ENCODE data around the gene CACNA2D4.

The CACNA2D4 gene

GRCh38 chr12:1857821-1858220 lies 60.6 kb downstream of the CACNA2D4 start:
- DNase-seq (ENCODE audit: low read depth in 1 of 2, low spot score in 1 of 2) = no peak
- no peak overlapping the region for H3K27ac ChIP-seq (replicated peaks)
- no peaks in the 10 kb centered on the region for H3K27me3 ChIP-seq (ENCODE audit: insufficient read depth, poor library complexity, severe bottlenecking)
- no peak overlapping the region for H3K4me3 ChIP-seq (replicated peaks; ENCODE audit: insufficient read depth, low read length)
- TF ChIP-seq REST (IDR thresholded peaks at IDR 0.05; ENCODE audit: insufficient replicate concordance, low read depth) = no peak
- no peak for TF ChIP-seq CTCF (IDR thresholded peaks at IDR 0.05; ENCODE audit: insufficient read depth, low read length)
- TF ChIP-seq GABPA (IDR thresholded peaks at IDR 0.05; ENCODE audit: low read depth) = no peak
- TF ChIP-seq SPI1 (IDR thresholded peaks at IDR 0.05; ENCODE audit: borderline replicate concordance, low read depth) = no peak
- TF ChIP-seq POLR2AphosphoS5 (IDR thresholded peaks at IDR 0.05; ENCODE audit: low read depth) = no peak

GRCh38 chr12:1857086-1857485 lies 61.4 kb downstream of the CACNA2D4 start:
- H3K27me3 ChIP-seq (ENCODE audit: insufficient read depth, poor library complexity, severe bottlenecking) = no peaks in the 10 kb centered on the region
- TF ChIP-seq CTCF (IDR thresholded peaks at IDR 0.05; ENCODE audit: insufficient read depth, low read length) (no peak), POLR2AphosphoS5 (IDR thresholded peaks at IDR 0.05; ENCODE audit: low read depth) (no peak), GABPA (IDR thresholded peaks at IDR 0.05; ENCODE audit: low read depth) (no peak), SPI1 (IDR thresholded peaks at IDR 0.05; ENCODE audit: borderline replicate concordance, low read depth) (no peak), REST (IDR thresholded peaks at IDR 0.05; ENCODE audit: insufficient replicate concordance, low read depth) (no peak)
- H3K27ac ChIP-seq (replicated peaks) = no peak overlapping the region
- no peak for DNase-seq (ENCODE audit: low read depth in 1 of 2, low spot score in 1 of 2)
- no peak overlapping the region for H3K4me3 ChIP-seq (replicated peaks; ENCODE audit: insufficient read depth, low read length)

- no peak overlapping the region for H3K27ac ChIP-seq (replicated peaks)
- no peaks in the 10 kb centered on the region for H3K27me3 ChIP-seq (ENCODE audit: insufficient read depth, poor library complexity, severe bottlenecking)
- DNase-seq (ENCODE audit: low read depth in 1 of 2, low spot score in 1 of 2) = peak in 1 of 2 experiments; percentile 9
- TF ChIP-seq SPI1 (IDR thresholded peaks at IDR 0.05; ENCODE audit: borderline replicate concordance, low read depth) (no peak), REST (IDR thresholded peaks at IDR 0.05; ENCODE audit: insufficient replicate concordance, low read depth) (no peak), CTCF (IDR thresholded peaks at IDR 0.05; ENCODE audit: insufficient read depth, low read length) (no peak), GABPA (IDR thresholded peaks at IDR 0.05; ENCODE audit: low read depth) (no peak), POLR2AphosphoS5 (IDR thresholded peaks at IDR 0.05; ENCODE audit: low read depth) (no peak)
- H3K4me3 ChIP-seq (replicated peaks; ENCODE audit: insufficient read depth, low read length) = no peak overlapping the region
Measured at GRCh38 chr12:1855241-1855640, 63.2 kb downstream of the CACNA2D4 start.
